ENCODE measurements around the gene SCUBE1. TPM values are rescaled to one million over a fixed set of nuclear protein-coding genes. Genes with fewer than 3 reads are reported as not detected.

SCUBE1 gene
- total and polyA plus RNA-seq, 2 experiments from 2014 or later: 0.81 to 3.2 TPM

DNA sequence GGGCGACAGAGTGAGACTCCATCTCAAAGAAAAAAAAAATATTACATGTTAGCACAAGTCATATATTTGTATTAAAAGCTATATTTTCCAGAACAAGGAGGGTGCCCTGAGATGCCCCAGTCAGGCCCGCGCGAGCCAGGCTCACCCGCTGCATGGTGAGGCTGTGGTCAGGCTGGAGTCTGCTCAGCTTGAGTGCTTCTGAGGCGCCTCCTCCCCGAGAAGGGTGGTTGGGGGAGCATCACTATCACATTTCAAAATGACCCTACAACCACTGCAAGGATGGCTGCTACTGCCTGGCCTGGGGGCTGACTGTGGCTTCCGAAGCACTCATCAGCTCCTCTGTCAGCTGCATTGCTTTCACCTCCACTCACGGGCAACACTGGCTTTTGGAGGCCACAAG, 77.1 kb downstream of the SCUBE1 start:
- DNase-seq (ENCODE audit: low spot score): no peak
- no peaks in the 10 kb centered on the region for H3K36me3 Mint-ChIP-seq (ENCODE audit: low read depth)
- H3K4me3 Mint-ChIP-seq: no peak overlapping the region
- H3K9me2 ChIP-seq (ENCODE audit: insufficient read depth): no peaks in the 10 kb centered on the region
- H3K4me1 Mint-ChIP-seq: peaks cover 9% of the 10 kb centered on the region
- no peak for TF ChIP-seq ZNF462 (CRISPR knock-in tag; IDR thresholded peaks at IDR 0.05)
- TF ChIP-seq, protein P1, sequence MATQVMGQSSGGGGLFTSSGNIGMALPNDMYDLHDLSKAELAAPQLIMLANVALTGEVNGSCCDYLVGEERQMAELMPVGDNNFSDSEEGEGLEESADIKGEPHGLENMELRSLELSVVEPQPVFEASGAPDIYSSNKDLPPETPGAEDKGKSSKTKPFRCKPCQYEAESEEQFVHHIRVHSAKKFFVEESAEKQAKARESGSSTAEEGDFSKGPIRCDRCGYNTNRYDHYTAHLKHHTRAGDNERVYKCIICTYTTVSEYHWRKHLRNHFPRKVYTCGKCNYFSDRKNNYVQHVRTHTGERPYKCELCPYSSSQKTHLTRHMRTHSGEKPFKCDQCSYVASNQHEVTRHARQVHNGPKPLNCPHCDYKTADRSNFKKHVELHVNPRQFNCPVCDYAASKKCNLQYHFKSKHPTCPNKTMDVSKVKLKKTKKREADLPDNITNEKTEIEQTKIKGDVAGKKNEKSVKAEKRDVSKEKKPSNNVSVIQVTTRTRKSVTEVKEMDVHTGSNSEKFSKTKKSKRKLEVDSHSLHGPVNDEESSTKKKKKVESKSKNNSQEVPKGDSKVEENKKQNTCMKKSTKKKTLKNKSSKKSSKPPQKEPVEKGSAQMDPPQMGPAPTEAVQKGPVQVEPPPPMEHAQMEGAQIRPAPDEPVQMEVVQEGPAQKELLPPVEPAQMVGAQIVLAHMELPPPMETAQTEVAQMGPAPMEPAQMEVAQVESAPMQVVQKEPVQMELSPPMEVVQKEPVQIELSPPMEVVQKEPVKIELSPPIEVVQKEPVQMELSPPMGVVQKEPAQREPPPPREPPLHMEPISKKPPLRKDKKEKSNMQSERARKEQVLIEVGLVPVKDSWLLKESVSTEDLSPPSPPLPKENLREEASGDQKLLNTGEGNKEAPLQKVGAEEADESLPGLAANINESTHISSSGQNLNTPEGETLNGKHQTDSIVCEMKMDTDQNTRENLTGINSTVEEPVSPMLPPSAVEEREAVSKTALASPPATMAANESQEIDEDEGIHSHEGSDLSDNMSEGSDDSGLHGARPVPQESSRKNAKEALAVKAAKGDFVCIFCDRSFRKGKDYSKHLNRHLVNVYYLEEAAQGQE (IDR thresholded peaks at IDR 0.05; ENCODE audit: unreplicated experiment): no peak
- no peak for TF ChIP-seq ZNF331 (CRISPR knock-in tag; IDR thresholded peaks at IDR 0.05; ENCODE audit: low read depth)
- TF ChIP-seq CREB1 (CRISPR knock-in tag; IDR thresholded peaks at IDR 0.05; ENCODE audit: low read depth): no peak
- no peak for TF ChIP-seq NANOG (IDR thresholded peaks at IDR 0.05; ENCODE audit: borderline replicate concordance)
- no peak for TF ChIP-seq CTCF (conservative IDR thresholded peaks at IDR 0.05; ENCODE audit: low read depth in 2 of 2)
- no peak for TF ChIP-seq EZH2 (IDR thresholded peaks at IDR 0.05; ENCODE audit: low read depth, unreplicated experiment)
- TF ChIP-seq ETS1 (IDR thresholded peaks at IDR 0.05): no peak
- TF ChIP-seq STAT1 (IDR thresholded peaks at IDR 0.05; ENCODE audit: unreplicated experiment): no peak
- TF ChIP-seq EZH2phosphoT487 (IDR thresholded peaks at IDR 0.05; ENCODE audit: unreplicated experiment): no peak
- no peak for TF ChIP-seq ZNF114 (CRISPR knock-in tag; IDR thresholded peaks at IDR 0.05)
- TF ChIP-seq POLR2AphosphoS5 (IDR thresholded peaks at IDR 0.05; ENCODE audit: low read depth): no peak
- TF ChIP-seq JUNB (IDR thresholded peaks at IDR 0.05; ENCODE audit: unreplicated experiment): no peak
- no peaks in the 10 kb centered on the region for H3K79me2 ChIP-seq (replicated peaks; ENCODE audit: insufficient read depth)
- H3K36me3 ChIP-seq (ENCODE audit: insufficient read depth): no peaks in the 10 kb centered on the region
- H3K9me3 Mint-ChIP-seq: no peaks in the 10 kb centered on the region
- H3K4me1 ChIP-seq (ENCODE audit: insufficient read depth): no peaks in the 10 kb centered on the region
- no peak overlapping the region for H3K4me3 ChIP-seq
- H2AFZ ChIP-seq: no peak overlapping the region
- no peak for ATAC-seq
- H3F3A ChIP-seq (replicated peaks; ENCODE audit: low read depth): no peaks in the 10 kb centered on the region
- H4K20me1 ChIP-seq (replicated peaks; ENCODE audit: insufficient read depth): 0 out of 2 replicates have a peak, but pooled peaks cover 5% of the 10 kb centered on the region
- no peaks in the 10 kb centered on the region for H3K27me3 ChIP-seq (ENCODE audit: insufficient read depth)
- H3K27ac ChIP-seq (ENCODE audit: low read depth): no peak overlapping the region
- H3K27me3 Mint-ChIP-seq (ENCODE audit: insufficient read depth, low read depth, poor library complexity): peaks cover 3% of the 10 kb centered on the region
- H3K27ac Mint-ChIP-seq: no peak overlapping the region
- no peak overlapping the region for H3K4me2 ChIP-seq
